Measurements from ENCODE around the gene SH3BP5L. TPM values are rescaled to one million over a fixed set of nuclear protein-coding genes. Genes with fewer than 3 reads are reported as not detected.
A peak's percentile ranks its signal among the peaks of the same experiment; 100 is the strongest.
"Not testable (repeated sequence)": the region's sequence is repeated elsewhere in the genome, so short reads cannot be mapped to it uniquely, and the experiment has no call there.

Gene SH3BP5L
- total RNA-seq, 1 donor from 2014 or later: 33.7 TPM

DNA sequence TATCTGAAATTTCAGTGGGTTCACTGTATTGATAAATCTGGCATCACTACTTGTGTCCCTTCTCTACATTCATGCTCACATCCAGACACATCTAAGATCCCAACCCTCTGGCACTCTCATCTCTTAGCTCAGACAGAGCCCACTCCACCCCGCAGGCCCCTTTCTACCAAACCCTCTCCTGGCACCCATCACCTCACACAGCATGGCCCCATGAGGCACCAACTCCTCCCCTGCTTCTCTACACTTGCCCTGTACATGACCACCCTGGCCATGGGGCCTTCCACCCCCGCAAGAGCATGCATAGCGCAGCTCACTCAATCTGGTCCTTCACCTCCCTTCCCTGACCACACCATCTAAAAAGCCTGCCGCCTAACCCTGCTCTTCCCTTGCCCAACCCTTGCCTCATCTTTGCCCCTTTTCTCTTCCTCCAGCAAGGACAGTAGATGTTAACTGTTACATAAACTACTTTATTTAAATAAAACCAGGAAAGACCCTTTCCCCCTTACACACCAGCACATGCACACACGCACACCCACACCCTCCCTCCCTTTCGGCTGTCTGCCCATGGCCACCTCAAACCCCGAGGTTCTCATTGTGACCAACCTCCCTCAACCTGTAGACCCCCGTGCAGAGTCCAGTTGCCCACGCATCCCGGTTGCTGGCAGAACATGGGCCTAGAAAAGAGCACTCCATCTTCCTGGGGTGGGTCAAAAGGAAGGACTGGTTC is 15.6 kb downstream of the SH3BP5L start:
- no peaks in the 10 kb centered on the region for H3K27me3 Mint-ChIP-seq
- TF ChIP-seq CTCF (conservative IDR thresholded peaks at IDR 0.05): no peak
- H3K27ac Mint-ChIP-seq: no peak overlapping the region
- no peak overlapping the region for H3K4me3 Mint-ChIP-seq
- H3K4me1 Mint-ChIP-seq (ENCODE audit: unreplicated experiment): peaks cover 4% of the 10 kb centered on the region
- peaks cover 7% of the 10 kb centered on the region for H3K36me3 Mint-ChIP-seq
- no peaks in the 10 kb centered on the region for H3K9me3 Mint-ChIP-seq
- DNase-seq (ENCODE audit: extremely low spot score, unreplicated experiment): peak; percentile 44

DNA sequence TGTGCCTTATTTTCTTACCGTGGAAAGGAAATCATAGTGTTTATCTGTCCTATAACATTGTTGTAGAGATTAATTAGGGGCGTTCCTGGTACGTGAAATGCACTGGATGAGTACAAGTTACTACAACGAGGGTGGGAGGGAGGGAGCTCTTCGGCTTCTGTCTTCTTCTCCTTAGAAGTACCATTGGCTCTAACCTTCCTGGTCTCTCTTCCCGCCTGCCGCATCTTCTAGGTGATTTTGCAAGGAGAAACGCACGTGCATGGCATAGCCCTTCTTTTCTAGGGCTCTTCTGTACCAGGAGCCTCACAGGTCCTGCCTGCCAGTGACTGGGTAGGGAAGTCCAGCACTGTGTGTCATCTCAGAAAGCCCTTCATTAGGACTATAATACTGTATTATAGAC is 16.8 kb downstream of the SH3BP5L start:
- Mint-ChIP-seq H3K4me3 (no peak overlapping the region), H3K27ac (no peak overlapping the region), H3K9me3 (peaks cover under 1% of the 10 kb centered on the region), H3K36me3 (peaks cover 1% of the 10 kb centered on the region), H3K4me1 (ENCODE audit: unreplicated experiment) (peaks cover 4% of the 10 kb centered on the region), H3K27me3 (no peaks in the 10 kb centered on the region)
- peak; percentile 6 for DNase-seq (ENCODE audit: extremely low spot score, unreplicated experiment)
- no peak for TF ChIP-seq CTCF (conservative IDR thresholded peaks at IDR 0.05)

DNA sequence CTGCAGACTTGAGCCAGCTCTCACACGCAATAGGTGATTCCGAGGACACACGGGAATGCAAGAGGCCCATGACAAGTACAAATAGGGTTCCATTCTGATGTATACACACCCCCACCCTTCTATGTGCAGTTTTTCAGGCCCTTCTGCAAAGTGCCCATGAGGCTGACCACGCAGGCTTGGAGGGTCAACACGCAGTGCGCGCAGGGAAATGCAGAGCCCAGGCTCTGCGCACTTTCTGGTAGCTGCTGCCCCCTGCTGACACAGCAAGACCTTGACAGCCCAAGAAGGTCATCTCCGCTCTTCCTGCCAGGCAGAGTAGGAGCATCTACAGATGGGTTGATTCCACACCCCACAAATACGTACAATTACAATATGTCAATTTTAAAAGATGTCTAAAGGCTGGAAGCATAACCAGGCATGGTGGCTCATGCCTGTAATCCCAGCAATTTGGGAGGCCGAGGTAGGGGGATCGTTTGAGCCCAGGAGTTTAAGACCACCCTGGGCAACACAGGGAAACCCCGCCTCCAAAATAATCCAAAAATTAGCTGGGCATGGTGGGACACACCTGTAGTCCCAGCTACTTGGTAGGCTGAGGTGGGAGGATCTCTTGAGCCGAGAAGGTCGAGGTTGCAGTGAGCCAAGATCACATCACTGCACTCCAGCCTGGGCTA is 18.5 kb downstream of the SH3BP5L start:
- no peaks in the 10 kb centered on the region for H3K27me3 Mint-ChIP-seq
- no peak for DNase-seq (ENCODE audit: extremely low spot score, unreplicated experiment)
- H3K9me3 Mint-ChIP-seq: peaks cover 5% of the 10 kb centered on the region
- H3K4me1 Mint-ChIP-seq (ENCODE audit: unreplicated experiment): peaks cover 4% of the 10 kb centered on the region
- H3K4me3 Mint-ChIP-seq: no peak overlapping the region
- H3K27ac Mint-ChIP-seq: no peak overlapping the region
- H3K36me3 Mint-ChIP-seq: no peaks in the 10 kb centered on the region
- TF ChIP-seq CTCF (conservative IDR thresholded peaks at IDR 0.05): peak; percentile 80

GRCh38 chr1:248805876-248806275 is 19.8 kb downstream of the SH3BP5L start:
- Mint-ChIP-seq H3K4me1 (ENCODE audit: unreplicated experiment) (peaks cover 4% of the 10 kb centered on the region), H3K27me3 (no peaks in the 10 kb centered on the region), H3K27ac (no peak overlapping the region), H3K36me3 (no peaks in the 10 kb centered on the region), H3K9me3 (peaks cover 5% of the 10 kb centered on the region), H3K4me3 (no peak overlapping the region)
- no peak for TF ChIP-seq CTCF (conservative IDR thresholded peaks at IDR 0.05)
- DNase-seq (ENCODE audit: extremely low spot score, unreplicated experiment): no peak

DNA sequence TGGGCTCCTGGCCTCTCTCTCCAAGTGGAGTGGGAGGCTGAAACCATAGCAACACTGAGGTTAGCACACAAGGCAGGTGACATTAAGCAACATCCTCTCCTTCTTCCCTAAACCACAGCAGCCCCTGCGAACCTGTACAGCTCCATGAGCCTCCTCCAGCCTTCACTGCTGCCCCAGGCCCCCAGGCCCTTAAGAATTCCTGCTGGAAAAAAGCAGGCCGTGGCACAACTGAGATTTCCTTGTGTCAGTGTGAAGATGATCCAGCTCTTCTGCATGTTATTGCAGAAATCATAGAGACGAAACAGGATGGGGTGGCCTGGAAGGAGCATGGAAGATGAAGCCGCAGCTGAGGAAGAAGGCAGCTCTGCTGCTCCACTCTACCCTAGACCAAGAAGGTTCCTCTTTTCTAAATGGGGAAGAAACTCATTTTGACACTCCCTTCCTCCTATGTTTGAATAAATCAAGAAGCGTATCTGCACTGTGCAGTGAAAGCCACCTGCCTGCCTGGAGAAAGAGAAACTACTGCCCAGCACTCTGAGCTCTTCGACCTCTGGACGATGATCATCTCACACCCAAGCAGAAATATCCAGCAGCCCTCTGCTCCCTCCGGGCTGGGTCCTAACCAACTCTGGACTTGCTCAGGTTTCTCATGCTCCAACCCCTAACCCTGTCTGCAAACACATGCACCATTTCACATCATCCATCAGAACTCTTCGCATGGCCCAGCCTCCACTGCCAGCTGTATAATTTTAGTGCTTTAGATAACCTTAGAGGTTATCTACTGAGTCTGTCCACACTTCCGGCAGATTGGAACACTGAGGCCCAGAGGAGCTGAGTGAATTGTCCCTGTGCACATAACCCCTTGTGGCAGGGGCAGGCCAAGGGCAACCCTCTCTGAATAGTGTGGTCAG is 20.7 kb downstream of the SH3BP5L start:
- no peaks in the 10 kb centered on the region for H3K27me3 Mint-ChIP-seq
- no peak overlapping the region for H3K4me3 Mint-ChIP-seq
- no peak overlapping the region for H3K27ac Mint-ChIP-seq
- no peak for DNase-seq (ENCODE audit: extremely low spot score, unreplicated experiment)
- peaks cover 4% of the 10 kb centered on the region for H3K4me1 Mint-ChIP-seq (ENCODE audit: unreplicated experiment)
- H3K36me3 Mint-ChIP-seq: no peaks in the 10 kb centered on the region
- no peak for TF ChIP-seq CTCF (conservative IDR thresholded peaks at IDR 0.05)
- peaks cover 5% of the 10 kb centered on the region for H3K9me3 Mint-ChIP-seq

GRCh38 chr1:248803501-248803900 is 22.2 kb downstream of the SH3BP5L start:
- H3K4me3 Mint-ChIP-seq; H3K4me1 Mint-ChIP-seq (ENCODE audit: unreplicated experiment); H3K9me3 Mint-ChIP-seq; H3K36me3 Mint-ChIP-seq; H3K27me3 Mint-ChIP-seq; DNase-seq (ENCODE audit: extremely low spot score, unreplicated experiment); H3K27ac Mint-ChIP-seq: not testable (repeated sequence)
